ENCODE results near the gene ZNF835.

The ZNF835 gene

GRCh38 chr19:56639217-56639616 lies 32.3 kb downstream of the ZNF835 start:
- H3K9me3 Mint-ChIP-seq: peaks cover 63% of the 10 kb centered on the region
- H3K4me1 Mint-ChIP-seq (ENCODE audit: low read depth): no peaks in the 10 kb centered on the region
- no peak overlapping the region for H3K27ac Mint-ChIP-seq
- H3K36me3 Mint-ChIP-seq (ENCODE audit: low read depth): no peaks in the 10 kb centered on the region
- peaks cover 8% of the 10 kb centered on the region for H3K27me3 Mint-ChIP-seq
- intact Hi-C loops (cut with micrococcal nuclease): no loop called here
- H3K4me3 Mint-ChIP-seq: no peak overlapping the region

- no peaks in the 10 kb centered on the region for H3K36me3 Mint-ChIP-seq (ENCODE audit: low read depth)
- peaks cover 67% of the 10 kb centered on the region for H3K9me3 Mint-ChIP-seq
- H3K4me1 Mint-ChIP-seq (ENCODE audit: low read depth): no peaks in the 10 kb centered on the region
- H3K27me3 Mint-ChIP-seq: no peaks in the 10 kb centered on the region
- intact Hi-C loops (cut with micrococcal nuclease): no loop called here
- no peak overlapping the region for H3K4me3 Mint-ChIP-seq
- H3K27ac Mint-ChIP-seq: no peak overlapping the region
Measured at GRCh38 chr19:56637976-56638555, 33.5 kb downstream of the ZNF835 start.

- Mint-ChIP-seq H3K9me3 (peaks cover 86% of the 10 kb centered on the region), H3K4me1 (ENCODE audit: low read depth) (no peaks in the 10 kb centered on the region), H3K4me3 (no peak overlapping the region)
Measured at GRCh38 chr19:56633021-56633420, 38.5 kb downstream of the ZNF835 start.

GRCh38 chr19:56625708-56626107 lies 45.8 kb downstream of the ZNF835 start:
- Mint-ChIP-seq H3K4me1 (ENCODE audit: low read depth) (no peaks in the 10 kb centered on the region), H3K9me3 (peaks cover 97% of the 10 kb centered on the region), H3K27ac (no peak overlapping the region), H3K4me3 (no peak overlapping the region), H3K27me3 (no peaks in the 10 kb centered on the region), H3K36me3 (ENCODE audit: low read depth) (peaks cover 50% of the 10 kb centered on the region)
- intact Hi-C loops (cut with micrococcal nuclease): no loop called here

More at GRCh38 chr19:56633021-56633420, 38.5 kb downstream of the ZNF835 start:
- intact Hi-C loops (cut with micrococcal nuclease): no loop called here
- no peaks in the 10 kb centered on the region for H3K27me3 Mint-ChIP-seq
- H3K27ac Mint-ChIP-seq: no peak overlapping the region
- no peaks in the 10 kb centered on the region for H3K36me3 Mint-ChIP-seq (ENCODE audit: low read depth)

GRCh38 chr19:56623006-56623405 lies 48.6 kb downstream of the ZNF835 start:
- H3K27ac Mint-ChIP-seq: no peak overlapping the region
- no peaks in the 10 kb centered on the region for H3K4me1 Mint-ChIP-seq (ENCODE audit: low read depth)
- H3K27me3 Mint-ChIP-seq: no peaks in the 10 kb centered on the region
- intact Hi-C loops (cut with micrococcal nuclease): no loop called here
- H3K36me3 Mint-ChIP-seq (ENCODE audit: low read depth): peaks cover 75% of the 10 kb centered on the region
- H3K9me3 Mint-ChIP-seq: peaks cover 97% of the 10 kb centered on the region
- no peak overlapping the region for H3K4me3 Mint-ChIP-seq

- Mint-ChIP-seq H3K4me3 (no peak overlapping the region), H3K9me3 (peaks cover 97% of the 10 kb centered on the region), H3K36me3 (ENCODE audit: low read depth) (peaks cover 82% of the 10 kb centered on the region), H3K27me3 (no peaks in the 10 kb centered on the region), H3K4me1 (ENCODE audit: low read depth) (no peaks in the 10 kb centered on the region), H3K27ac (no peak overlapping the region)
- intact Hi-C loops (cut with micrococcal nuclease): no loop called here
Measured at GRCh38 chr19:56622374-56622773, 49.2 kb downstream of the ZNF835 start.

GRCh38 chr19:56619121-56619520 lies 52.4 kb downstream of the ZNF835 start:
- Mint-ChIP-seq H3K9me3 (peaks cover 100% of the 10 kb centered on the region), H3K4me1 (ENCODE audit: low read depth) (no peaks in the 10 kb centered on the region), H3K36me3 (ENCODE audit: low read depth) (peaks cover 94% of the 10 kb centered on the region), H3K4me3 (no peak overlapping the region), H3K27me3 (no peaks in the 10 kb centered on the region), H3K27ac (no peak overlapping the region)
- intact Hi-C loops (cut with micrococcal nuclease): no loop called here

- H3K4me3 Mint-ChIP-seq: no peak overlapping the region
- H3K4me1 Mint-ChIP-seq (ENCODE audit: low read depth): no peaks in the 10 kb centered on the region
- peaks cover 100% of the 10 kb centered on the region for H3K9me3 Mint-ChIP-seq
- intact Hi-C loops (cut with micrococcal nuclease): no loop called here
- H3K27me3 Mint-ChIP-seq: no peaks in the 10 kb centered on the region
- peaks cover 94% of the 10 kb centered on the region for H3K36me3 Mint-ChIP-seq (ENCODE audit: low read depth)
- H3K27ac Mint-ChIP-seq: no peak overlapping the region
Measured at GRCh38 chr19:56617531-56617930, 54.0 kb downstream of the ZNF835 start.

GRCh38 chr19:56613639-56614038 lies 57.9 kb downstream of the ZNF835 start:
- Mint-ChIP-seq H3K36me3 (ENCODE audit: low read depth) (peaks cover 91% of the 10 kb centered on the region), H3K27ac (no peak overlapping the region), H3K9me3 (peaks cover 100% of the 10 kb centered on the region), H3K4me1 (ENCODE audit: low read depth) (no peaks in the 10 kb centered on the region), H3K27me3 (no peaks in the 10 kb centered on the region), H3K4me3 (no peak overlapping the region)
- intact Hi-C loops (cut with micrococcal nuclease): no loop called here

- no peak overlapping the region for H3K4me3 Mint-ChIP-seq
- H3K27ac Mint-ChIP-seq: no peak overlapping the region
- H3K4me1 Mint-ChIP-seq (ENCODE audit: low read depth): no peaks in the 10 kb centered on the region
- H3K27me3 Mint-ChIP-seq: no peaks in the 10 kb centered on the region
- H3K36me3 Mint-ChIP-seq (ENCODE audit: low read depth): peaks cover 91% of the 10 kb centered on the region
- peaks cover 100% of the 10 kb centered on the region for H3K9me3 Mint-ChIP-seq
- intact Hi-C loops (cut with micrococcal nuclease): no loop called here
Measured at GRCh38 chr19:56612737-56613136, 58.8 kb downstream of the ZNF835 start.

Data from dendritic cell treated with granulocyte-macrophage colony-stimulating factor and Interleukin-4, amounts not matched to agents 40 ng/mL and 50 ng/mL, for 4 days (primary cell).